ENCODE measurements around the gene NUAK2.
"Not testable (repeated sequence)": the region's sequence is repeated elsewhere in the genome, so short reads cannot be mapped to it uniquely, and the experiment has no call there.

The NUAK2 gene

GRCh38 chr1:205294175-205294917, 27.2 kb downstream of the NUAK2 start:
- no peak for DNase-seq

- no peak for DNase-seq
Measured at GRCh38 chr1:205293350-205294074, 28.0 kb downstream of the NUAK2 start.

- DNase-seq = no peak
Measured at GRCh38 chr1:205291596-205291995, 29.9 kb downstream of the NUAK2 start.

- peak; percentile 60 to 73 for DNase-seq
Measured at GRCh38 chr1:205287767-205288559, 33.6 kb downstream of the NUAK2 start.

- DNase-seq = no peak
Measured at GRCh38 chr1:205287076-205287475, 34.5 kb downstream of the NUAK2 start.

GRCh38 chr1:205286335-205286950, 35.1 kb downstream of the NUAK2 start:
- DNase-seq = peak; percentile 31 to 40

- peak; percentile 48 to 53 for DNase-seq
Measured at GRCh38 chr1:205285381-205286101, 36.0 kb downstream of the NUAK2 start.

- peak; percentile 83 to 86 for DNase-seq
Measured at GRCh38 chr1:205284420-205285144, 37.0 kb downstream of the NUAK2 start.

- no peak for DNase-seq
Measured at GRCh38 chr1:205283270-205284147, 38.0 kb downstream of the NUAK2 start.

GRCh38 chr1:205280666-205281395, 40.7 kb downstream of the NUAK2 start:
- DNase-seq = not testable (repeated sequence)

GRCh38 chr1:205279986-205280385, 41.6 kb downstream of the NUAK2 start:
- no peak for DNase-seq

GRCh38 chr1:205276689-205277065, 44.9 kb downstream of the NUAK2 start:
- no peak for DNase-seq

GRCh38 chr1:205275916-205276688, 45.4 kb downstream of the NUAK2 start:
- DNase-seq = no peak

GRCh38 chr1:205275133-205275532, 46.4 kb downstream of the NUAK2 start:
- peak in 1 of 2 donors; percentile 16 for DNase-seq

GRCh38 chr1:205274041-205274691, 47.4 kb downstream of the NUAK2 start:
- no peak for DNase-seq

GRCh38 chr1:205273551-205273982, 48.0 kb downstream of the NUAK2 start:
- peak; percentile 80 to 88 for DNase-seq

- no peak for DNase-seq
Measured at GRCh38 chr1:205272536-205272935, 49.0 kb downstream of the NUAK2 start.

GRCh38 chr1:205271745-205272144, 49.8 kb downstream of the NUAK2 start:
- no peak for DNase-seq
